HepG2 (cell line): Measurements from ENCODE around the gene TMUB1. TPM values are rescaled to one million over a fixed set of nuclear protein-coding genes. Genes with fewer than 3 reads are reported as not detected.

Source experiments
- GPBP1L1 ChIP-seq: sonication (generic); formaldehyde crosslinking; IDR thresholded peaks from 2 replicates; pipeline ENCODE4 v1.5.0; 2020; ENCODE audit warnings: mild to moderate bottlenecking, missing genetic modification reagents
- MAZ ChIP-seq, 2 experiments: sonication (generic) in 1 of 2; formaldehyde crosslinking in 1 of 2; IDR thresholded peaks; 2 replicates each; pipeline versions ENCODE4 v1.5.0 to v1.6.1; 2012 to 2020; ENCODE audit warnings: low read depth in 2 of 2, mild to moderate bottlenecking in 2 of 2, borderline replicate concordance in 1 of 2, improper control_type of control experiment in 1 of 2, low read length in 1 of 2, missing genetic modification reagents in 1 of 2, moderate library complexity in 1 of 2
- PHB2 ChIP-seq: fragments of 450-650 bp; IDR thresholded peaks from 2 replicates; pipeline ENCODE4 v1.6.1; 2018; ENCODE audit not compliant: partially characterized antibody
- SATB2 ChIP-seq: sonication (generic); formaldehyde crosslinking; IDR thresholded peaks from 2 replicates; pipeline ENCODE4 v1.5.0; 2020; ENCODE audit warnings: missing genetic modification reagents
- SIX1 ChIP-seq: sonication (generic); formaldehyde crosslinking; IDR thresholded peaks from 2 replicates; pipeline ENCODE4 v1.4.0; 2020; ENCODE audit warnings: missing genetic modification reagents, borderline replicate concordance
- STAG1 ChIP-seq: sonication (generic); formaldehyde crosslinking; IDR thresholded peaks from 2 replicates; pipeline ENCODE4 v1.4.0; 2020; ENCODE audit warnings: missing genetic modification reagents
- TEF ChIP-seq: sonication (generic); formaldehyde crosslinking; IDR thresholded peaks from 2 replicates; pipeline ENCODE4 v1.5.0; 2020; ENCODE audit warnings: missing genetic modification reagents
- ZNF609 ChIP-seq: sonication (generic); formaldehyde crosslinking; IDR thresholded peaks from 2 replicates; pipeline ENCODE4 v1.4.0; 2020; ENCODE audit warnings: mild to moderate bottlenecking, missing genetic modification reagents, borderline replicate concordance
- ZNF619 ChIP-seq: sonication (generic); formaldehyde crosslinking; IDR thresholded peaks from 2 replicates; pipeline ENCODE4 v1.4.0; 2020; ENCODE audit warnings: mild to moderate bottlenecking, missing genetic modification reagents
- polyA plus RNA-seq, 8 experiments: library from polyadenylated mRNA; depleted of rRNA in 3 of 8; stranded (reverse) in 7 of 8; unstranded in 1 of 8; fragments of >200 nt; fragmentation: Illumina TruSeq in 4 of 8; extraction: Trizol in 4 of 8; gene quantifications; 2 replicates each; pipeline versions ENCODE4 v1.2.1 to v1.2.3, GENCODE V29; 2011 to 2016; ENCODE audit warnings: low read depth in 4 of 8, missing spikeins in 1 of 8, mixed read lengths in 1 of 8; ENCODE audit not compliant: insufficient read depth in 1 of 8
- total RNA-seq, 5 experiments: library from RNA; depleted of rRNA; stranded (reverse); fragments of >200 nt; fragmentation: Illumina TruSeq; extraction: Trizol; gene quantifications; 2 replicates each; pipeline ENCODE4 v1.2.3, GENCODE V29; 2016; ENCODE audit warnings: low read depth in 1 of 5
- TF ChIP-seq, protein P1 (sequence below): sonication (generic); formaldehyde crosslinking; IDR thresholded peaks from 2 replicates; pipeline ENCODE4; 2020; ENCODE audit warnings: missing genetic modification reagents, mild to moderate bottlenecking, borderline replicate concordance
- TF ChIP-seq, protein P2 (sequence below): sonication (generic); formaldehyde crosslinking; IDR thresholded peaks from 2 replicates; pipeline ENCODE4 v1.8.0; 2023; ENCODE audit warnings: mild to moderate bottlenecking, missing genetic modification reagents

TMUB1 gene
- total and polyA plus RNA-seq, 2 of the 13 experiments (the other 11 are each of a cell fraction or from before 2014, with no cell fraction given) = 44.8 to 51.6 TPM

DNA sequence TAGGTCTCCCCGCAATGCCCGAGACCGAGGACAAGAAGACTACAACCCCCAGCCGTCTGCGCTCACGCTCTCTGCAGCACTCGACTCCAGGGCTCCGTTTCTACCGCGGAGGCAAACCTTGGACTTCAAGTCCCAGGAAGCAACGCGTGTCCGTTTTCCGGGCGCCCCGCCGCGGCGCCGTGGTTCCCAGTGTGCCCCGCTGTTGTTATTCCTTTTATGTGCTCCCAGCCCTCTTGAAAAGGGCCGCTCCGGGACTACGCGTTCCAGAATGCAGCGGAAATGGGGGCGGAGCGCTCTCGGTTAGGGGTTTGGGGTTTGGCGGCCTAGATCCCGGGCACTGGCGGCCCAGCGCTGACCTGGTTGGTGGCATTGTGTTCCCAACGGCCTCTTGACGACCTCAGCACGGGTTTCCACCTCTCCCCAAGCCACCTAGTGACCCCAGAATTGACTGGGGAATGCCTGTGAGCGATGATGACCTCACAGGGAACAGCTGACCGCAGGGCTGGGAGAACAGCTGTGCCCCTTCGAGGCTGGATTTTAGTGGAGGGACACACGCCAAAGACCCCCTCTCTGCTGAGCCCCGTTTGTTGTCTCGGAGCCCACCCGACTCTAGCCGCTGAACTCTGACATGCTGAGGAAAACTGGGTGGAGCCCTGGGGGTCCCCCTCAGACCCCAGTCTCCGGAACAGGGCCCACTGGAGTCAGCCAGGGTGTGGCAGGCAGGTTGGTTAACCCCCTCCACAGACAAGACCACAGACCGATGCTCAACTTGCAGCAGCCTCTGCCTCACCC lies 25.1 kb downstream of the TMUB1 start (continued):
- TF ChIP-seq ZNF609 (CRISPR knock-in tag) = no peak
- no peak for TF ChIP-seq SIX1 (CRISPR knock-in tag)
- no peak; the same call in none of the 2 replicates for TF ChIP-seq ZNF619 (CRISPR knock-in tag)
- peak; percentile 62; the same call in 1 of the 2 replicates for TF ChIP-seq MAZ (IDR thresholded peaks at IDR 0.05; ENCODE audit: borderline replicate concordance, low read depth, low read length)
- peak; percentile 77 for TF ChIP-seq MAZ (CRISPR knock-in tag; IDR thresholded peaks at IDR 0.05; ENCODE audit: low read depth)
- no peak for TF ChIP-seq PHB2
- no peak for TF ChIP-seq STAG1 (CRISPR knock-in tag)
- TF ChIP-seq GPBP1L1 (CRISPR knock-in tag) = no peak
- TF ChIP-seq SATB2 = no peak
- TF ChIP-seq TEF (CRISPR knock-in tag) = no peak
- TF ChIP-seq, protein P1, sequence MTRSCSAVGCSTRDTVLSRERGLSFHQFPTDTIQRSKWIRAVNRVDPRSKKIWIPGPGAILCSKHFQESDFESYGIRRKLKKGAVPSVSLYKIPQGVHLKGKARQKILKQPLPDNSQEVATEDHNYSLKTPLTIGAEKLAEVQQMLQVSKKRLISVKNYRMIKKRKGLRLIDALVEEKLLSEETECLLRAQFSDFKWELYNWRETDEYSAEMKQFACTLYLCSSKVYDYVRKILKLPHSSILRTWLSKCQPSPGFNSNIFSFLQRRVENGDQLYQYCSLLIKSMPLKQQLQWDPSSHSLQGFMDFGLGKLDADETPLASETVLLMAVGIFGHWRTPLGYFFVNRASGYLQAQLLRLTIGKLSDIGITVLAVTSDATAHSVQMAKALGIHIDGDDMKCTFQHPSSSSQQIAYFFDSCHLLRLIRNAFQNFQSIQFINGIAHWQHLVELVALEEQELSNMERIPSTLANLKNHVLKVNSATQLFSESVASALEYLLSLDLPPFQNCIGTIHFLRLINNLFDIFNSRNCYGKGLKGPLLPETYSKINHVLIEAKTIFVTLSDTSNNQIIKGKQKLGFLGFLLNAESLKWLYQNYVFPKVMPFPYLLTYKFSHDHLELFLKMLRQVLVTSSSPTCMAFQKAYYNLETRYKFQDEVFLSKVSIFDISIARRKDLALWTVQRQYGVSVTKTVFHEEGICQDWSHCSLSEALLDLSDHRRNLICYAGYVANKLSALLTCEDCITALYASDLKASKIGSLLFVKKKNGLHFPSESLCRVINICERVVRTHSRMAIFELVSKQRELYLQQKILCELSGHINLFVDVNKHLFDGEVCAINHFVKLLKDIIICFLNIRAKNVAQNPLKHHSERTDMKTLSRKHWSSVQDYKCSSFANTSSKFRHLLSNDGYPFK (CRISPR knock-in tag) = peak; percentile 56; the same call in 1 of the 2 replicates
- TF ChIP-seq, protein P2, sequence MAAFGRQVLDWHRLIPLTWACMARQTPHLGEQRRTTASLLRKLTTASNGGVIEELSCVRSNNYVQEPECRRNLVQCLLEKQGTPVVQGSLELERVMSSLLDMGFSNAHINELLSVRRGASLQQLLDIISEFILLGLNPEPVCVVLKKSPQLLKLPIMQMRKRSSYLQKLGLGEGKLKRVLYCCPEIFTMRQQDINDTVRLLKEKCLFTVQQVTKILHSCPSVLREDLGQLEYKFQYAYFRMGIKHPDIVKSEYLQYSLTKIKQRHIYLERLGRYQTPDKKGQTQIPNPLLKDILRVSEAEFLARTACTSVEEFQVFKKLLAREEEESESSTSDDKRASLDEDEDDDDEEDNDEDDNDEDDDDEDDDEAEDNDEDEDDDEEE (CRISPR knock-in tag) = no peak
